ELR (cell line): ENCODE results near the gene GGT6.
A peak's percentile ranks its signal among the peaks of the same experiment; 100 is the strongest.

Experiments
- DNase-seq: peaks from one replicate; pipeline ENCODE4 v3.0.0-alpha.2; 2015; ENCODE audit warnings: low read depth

Gene GGT6

DNA sequence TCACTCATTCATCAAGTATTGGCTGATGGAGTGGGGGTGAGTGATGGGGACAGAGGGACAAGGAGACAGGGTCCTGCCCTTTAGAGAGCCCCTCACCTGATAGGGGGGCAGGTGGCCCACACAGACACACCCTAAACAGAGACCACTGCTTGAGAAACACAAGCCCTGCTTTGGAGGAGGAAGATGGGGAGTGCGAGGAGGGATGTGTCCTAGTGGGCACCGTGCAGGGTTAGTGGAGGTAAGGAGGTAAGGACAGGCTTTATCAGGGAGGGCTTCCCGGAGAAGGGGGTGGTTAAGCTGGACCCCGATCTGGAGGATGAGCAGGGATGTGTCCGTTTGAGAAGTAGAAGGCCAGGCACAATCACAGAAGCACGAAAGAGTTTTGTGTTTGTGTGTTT lies 15.8 kb upstream of the GGT6 start:
- no peak for DNase-seq

DNA sequence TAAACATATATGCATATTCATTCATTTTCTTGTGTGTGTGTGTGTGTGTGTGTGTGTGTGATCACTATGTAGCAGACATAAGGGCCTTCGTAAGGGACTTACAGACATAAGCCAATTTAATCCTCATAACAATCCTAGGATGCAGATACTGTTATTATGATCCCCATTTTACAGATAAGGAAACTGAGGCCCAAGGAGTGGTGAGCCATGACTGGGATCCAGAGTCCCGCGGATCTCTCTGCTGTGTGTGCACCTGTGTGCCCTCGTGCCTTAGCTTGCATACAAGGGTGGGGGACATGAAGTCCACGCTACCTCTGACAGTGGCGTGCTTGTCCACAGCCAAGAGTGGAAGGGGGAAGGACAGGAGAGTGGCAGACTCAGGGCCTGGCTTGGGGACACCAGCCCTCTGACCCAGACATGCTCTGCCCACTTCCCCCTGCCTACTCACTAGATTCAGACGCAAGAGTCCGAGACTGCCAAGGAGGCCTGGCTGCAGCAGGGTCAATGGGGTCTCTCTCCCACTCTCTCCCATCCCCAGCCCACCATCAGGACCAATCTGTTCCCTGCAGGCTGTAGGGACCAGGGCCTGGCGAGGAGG lies 14.2 kb upstream of the GGT6 start:
- DNase-seq, result no peak

DNA sequence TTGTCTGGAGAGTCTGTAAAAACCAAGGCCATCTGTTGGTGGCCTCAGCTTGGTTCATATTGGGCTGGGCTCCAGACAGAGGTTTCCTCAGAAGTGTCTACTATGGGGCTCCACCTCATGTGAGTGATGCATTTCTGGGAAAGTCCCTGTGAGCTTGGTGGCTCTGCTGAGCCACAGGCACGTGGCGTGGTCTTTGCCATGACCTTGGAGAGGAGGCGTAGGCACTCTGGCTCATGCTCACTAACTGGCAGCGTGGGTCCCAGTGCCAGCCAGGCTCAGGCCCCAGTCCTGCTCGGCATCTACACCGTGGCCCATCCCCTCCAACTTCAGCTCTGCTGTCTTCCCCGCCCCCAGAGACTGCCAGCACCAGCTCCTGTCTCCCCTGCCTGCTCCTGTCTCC lies 13.3 kb upstream of the GGT6 start:
- DNase-seq, result peak; percentile 31

DNA sequence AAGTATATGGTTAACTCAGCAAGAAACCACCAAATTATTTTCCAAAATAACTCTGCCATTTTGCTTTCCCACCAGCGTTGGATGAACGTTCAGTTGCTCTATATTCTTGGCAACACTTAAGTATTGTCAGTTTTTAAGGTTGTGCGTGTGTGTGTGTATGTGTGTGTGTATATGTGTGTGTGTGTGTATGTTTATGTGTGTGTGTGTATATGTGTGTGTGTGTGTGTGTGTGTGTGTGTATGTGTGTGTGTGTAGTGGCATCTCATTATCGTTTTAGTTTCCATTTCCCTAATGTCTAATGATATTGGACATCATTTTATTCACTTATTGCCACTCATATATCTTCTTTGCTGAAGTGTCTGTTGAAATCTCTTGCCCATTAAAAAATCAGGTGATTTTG lies 12.7 kb upstream of the GGT6 start:
- no peak for DNase-seq

DNA sequence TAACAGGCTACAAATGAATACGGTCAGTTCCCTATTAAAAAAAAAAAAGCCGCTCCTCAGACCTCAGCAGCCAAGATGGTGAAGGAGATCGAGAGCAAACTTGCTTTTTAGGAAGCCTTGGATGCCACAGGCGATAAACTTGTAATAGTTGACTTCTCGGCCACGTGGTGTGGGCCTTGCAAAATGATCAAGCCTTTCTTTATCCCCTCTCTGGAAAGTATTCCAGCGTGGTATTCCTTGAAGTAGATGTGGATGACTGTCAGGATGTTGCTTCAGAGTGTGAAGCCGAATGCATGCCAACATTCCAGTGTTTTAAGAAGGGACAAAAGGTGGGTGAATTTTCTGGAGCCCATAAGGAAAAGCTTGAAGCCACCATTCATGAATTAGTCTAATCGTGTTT lies 11.8 kb upstream of the GGT6 start:
- no peak for DNase-seq

DNA sequence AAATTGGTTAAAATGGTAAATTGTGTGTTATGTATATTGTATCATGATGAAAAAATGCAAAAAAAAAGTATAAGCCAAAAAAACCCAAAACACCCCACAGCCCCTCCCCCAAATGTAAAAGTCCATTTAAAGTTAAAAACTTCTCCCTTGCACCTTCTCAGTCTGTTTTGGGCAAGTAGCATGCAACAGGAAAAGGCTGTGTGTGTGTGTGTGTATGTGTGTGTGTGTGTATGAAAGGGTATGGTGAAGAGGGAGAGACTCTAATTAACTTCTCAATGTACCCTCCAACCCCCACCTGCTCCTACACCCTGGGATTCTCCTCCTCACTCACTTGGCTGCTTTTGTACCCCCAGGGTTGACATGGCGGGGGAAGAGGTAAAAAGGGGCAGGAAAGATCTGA lies 9.2 kb upstream of the GGT6 start:
- no peak for DNase-seq

DNA sequence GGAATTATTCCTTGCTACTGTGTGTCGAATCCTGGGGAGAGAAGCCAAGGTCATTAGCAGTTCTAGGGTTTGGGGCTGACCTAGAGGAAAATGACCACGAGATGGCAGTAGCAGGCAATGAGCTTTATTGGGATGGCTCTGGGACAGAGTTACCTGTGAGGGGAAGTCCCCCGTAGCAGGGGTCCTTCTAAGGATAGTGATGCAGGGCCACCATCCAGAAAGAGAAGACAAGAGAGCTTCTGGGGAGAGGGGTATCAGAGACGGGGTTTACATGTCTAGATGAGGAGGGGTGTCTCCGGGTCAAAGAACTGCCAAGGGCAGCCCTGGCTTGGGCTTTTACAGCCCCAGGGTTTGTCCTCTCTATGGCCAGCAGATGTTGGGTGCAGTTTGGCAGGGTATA lies 6.4 kb upstream of the GGT6 start:
- DNase-seq, result peak; percentile 75

DNA sequence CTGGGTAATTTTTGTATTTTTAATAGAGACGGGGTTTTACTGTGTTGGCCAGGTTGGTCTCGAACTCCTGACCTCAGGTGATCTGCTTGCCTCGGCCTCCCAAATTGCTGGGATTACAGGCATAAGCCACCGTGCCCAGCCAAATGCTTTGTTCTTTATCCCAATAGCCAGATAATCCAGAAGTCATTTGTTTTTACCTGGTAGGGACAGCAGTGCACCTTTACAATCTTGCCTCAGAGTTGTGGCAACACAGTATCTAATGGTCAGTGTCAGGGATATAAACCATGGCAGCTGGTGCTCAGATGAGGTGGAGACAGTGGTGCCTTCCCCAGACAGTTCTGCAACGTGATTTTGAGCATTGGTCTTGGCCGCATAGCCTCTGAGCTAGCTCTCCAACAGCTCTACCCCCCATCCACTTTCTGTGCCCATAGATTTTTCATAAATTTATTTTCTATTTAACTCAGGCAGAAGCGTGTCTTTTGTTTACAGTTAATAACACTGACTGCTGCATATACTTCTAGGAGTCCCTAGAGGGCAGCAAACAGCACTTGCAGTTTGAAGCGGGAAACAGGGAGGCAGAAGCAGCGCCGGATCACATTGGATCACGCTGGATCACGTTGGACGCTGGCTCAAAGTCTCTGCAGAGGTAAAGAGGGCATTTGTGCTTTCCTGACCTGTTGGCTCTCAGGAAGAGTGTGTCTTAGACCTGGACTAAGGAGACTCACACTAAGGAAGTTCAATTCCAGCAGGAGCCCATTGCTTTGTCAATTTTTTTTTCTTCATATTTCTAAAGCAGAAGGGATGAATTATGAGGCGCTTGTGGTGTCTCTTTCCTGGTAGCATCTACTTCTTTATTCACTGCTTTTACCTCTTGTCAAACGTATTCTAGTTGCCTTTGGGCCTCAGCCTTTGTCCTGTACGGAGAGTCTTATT lies 5.1 kb upstream of the GGT6 start:
- peak; percentile 91 for DNase-seq

DNA sequence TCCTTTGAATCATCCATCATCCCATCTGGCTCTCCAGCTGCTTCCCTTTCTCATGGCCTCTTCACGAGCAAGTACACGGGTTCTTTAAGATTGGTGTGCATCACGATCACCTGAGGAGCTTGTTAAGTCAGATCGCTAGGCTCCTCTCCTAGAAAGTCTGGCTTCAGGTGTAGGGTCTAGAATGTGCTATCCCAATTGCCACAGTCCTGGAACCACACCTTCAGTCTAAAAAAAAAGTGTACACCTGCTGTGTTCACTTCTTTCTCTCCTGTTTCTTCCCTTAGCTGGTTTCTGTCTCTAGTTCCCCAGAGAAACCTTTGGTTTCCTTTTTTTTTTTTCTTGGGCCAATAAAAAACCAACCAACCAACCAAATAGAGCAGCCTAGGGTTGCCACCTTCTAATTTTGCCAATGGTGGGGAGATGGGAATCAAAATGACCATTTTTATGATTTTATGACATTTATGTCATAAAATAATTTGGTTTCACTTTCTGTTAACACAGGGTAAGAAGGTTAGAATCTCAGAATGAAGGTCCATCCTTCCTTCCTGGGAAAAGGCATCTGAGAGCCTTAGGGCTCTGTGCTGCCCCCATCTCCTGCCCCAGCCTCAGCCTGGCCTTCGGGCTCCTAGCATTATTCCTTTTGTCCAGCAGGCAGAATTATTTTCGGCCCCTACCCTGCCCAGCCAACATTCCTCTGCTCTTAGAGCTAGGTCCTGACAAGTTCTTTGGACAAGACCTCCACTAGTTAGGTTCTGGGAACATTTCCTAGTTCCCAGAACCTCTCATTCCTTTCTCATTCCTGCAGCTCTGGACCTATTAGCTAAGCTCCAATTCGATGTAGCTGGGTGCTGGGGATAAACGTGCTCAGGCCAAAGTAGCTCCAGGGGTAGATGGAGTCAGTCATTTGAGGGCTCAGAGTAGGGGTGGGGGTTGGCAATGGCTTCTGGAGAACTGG lies 1.9 kb upstream of the GGT6 start:
- DNase-seq, result no peak

DNA sequence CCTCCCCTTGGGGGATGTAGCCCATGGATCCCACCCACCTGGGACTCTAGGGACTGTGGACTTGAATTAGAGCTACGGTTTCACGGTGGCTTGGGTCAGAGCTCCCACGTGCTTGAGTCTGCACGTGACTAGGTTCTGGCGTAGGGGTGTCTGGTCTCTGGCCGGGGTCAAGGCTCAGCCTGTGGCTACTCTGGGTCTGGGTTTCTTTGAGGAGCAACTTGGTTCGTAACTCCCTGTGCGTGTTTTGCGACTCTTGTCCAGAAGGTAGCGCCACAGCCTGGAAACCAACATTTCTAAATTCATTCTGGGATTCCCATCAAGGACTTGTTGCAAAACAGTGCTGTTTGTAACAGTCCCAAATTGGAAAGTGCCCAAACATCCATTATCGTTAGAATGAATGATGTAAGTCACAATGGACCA lies 470 bp upstream of the GGT6 start:
- DNase-seq, result no peak

DNA sequence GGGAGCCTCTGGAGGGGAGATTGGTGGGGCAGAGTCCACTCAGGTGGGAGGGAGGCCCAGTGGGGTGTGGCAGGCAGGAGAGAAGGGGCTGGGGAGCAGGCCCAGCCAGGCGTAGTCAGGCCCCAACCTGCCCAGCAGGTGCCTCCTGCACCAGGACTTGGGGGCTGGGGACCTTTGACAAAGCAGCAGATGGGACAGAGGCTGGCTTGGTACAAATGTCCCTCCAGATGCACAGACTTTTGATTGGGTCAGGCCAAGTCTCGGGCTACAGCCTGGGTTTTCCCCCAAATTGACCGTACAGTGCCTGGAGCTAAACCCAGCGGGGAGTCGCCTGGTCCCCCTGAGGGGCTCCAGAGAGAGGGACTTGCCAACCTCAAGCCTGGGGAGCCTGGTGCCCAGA lies 411 bp downstream of the GGT6 start:
- DNase-seq, result no peak

DNA sequence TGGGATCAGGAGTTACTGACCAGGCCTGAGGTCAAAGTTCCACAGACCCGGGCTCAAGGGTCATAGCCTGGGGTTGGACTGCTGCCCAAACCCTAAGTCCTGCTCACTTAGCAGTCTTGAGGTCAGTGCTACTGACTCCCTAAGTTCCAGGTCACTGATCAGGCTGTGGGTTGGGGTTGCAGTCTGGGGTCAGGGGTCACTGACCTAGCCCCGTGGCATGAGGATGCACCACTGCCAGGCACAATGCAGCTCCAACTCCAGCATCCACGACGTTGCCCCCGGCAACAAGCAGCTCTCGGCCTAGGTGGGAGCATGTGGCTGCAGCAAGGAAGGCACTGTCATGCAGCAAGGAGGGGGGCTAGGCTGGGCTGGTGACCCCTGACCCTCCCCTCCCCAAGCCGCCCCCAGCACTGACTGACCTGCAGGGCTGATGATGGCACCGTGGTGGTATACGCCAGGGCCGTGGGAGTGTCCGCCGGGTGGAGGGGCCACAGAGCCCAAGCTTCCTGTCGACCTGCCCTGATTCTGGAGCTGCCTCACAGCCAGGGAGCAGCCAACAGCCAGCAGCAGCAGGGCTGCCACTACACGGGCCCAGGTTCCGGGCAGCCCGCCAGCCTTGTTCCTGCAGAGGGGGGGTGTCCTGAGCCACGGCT lies 1.1 kb downstream of the GGT6 start:
- no peak for DNase-seq

DNA sequence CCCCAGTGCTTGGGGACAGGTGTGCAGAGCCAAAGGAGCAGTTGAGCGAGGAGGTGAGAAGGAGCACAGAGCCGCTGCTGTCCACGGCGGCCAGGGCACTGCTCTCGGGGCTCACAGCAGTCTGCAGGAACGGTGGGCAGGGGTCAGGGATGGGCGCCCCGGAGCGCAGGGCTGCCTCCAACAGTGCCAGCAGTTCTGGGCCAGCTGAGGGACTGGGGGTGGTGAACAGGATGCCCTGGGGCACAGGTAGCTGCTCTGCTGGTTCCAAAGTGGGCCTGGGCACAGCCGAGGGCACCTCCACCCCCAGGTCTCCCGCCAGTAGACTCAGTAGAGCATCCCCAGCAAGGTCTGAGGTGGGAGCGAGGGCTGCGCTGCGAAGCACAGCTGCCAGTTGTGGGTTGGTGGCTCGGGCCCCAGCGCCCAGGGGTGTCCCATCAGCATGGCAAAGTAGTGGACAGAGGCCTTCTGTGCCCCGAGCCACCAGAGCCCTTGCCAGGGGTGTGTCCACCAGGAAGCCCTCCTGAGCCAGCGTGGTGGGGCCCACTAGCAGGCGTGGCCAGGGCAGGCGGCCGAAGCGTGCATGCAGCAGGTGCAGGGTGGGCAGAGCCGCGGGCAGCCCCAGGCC lies 1.9 kb downstream of the GGT6 start:
- no peak for DNase-seq

DNA sequence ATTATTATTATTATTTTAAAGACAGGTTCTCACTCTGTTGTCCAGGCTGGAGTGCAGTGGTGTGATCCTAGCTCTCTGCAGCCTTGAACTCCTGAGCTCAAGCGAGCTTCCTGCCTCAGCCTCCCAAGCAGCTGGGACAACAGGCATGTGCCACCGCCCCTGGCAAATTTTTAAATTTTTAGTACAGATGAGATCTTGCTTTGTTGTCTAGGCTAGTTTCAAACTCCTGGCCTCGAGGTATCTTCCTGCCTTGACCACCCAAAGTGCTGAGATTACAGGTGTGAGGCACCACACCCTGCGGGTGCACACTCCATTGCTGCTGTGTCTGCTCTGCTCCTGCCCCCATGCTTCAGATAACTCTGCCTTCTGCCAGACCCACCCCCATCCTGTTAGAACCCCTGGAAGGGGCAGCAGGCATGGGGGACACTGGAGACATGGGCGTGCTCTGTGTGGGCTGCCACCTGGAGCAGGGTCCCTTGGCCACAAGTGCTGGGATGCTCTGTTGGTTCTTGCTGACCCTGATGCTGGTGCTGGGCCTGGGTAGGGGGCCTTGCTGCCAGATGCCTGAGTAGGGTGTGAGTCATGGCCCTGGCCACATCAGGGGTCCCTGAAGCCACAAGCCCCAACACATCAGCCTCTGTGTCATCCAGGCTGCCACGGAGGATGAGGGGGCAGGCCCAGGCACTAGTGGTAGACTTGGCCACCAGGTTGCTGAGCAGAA lies 2.6 kb downstream of the GGT6 start:
- no peak for DNase-seq

DNA sequence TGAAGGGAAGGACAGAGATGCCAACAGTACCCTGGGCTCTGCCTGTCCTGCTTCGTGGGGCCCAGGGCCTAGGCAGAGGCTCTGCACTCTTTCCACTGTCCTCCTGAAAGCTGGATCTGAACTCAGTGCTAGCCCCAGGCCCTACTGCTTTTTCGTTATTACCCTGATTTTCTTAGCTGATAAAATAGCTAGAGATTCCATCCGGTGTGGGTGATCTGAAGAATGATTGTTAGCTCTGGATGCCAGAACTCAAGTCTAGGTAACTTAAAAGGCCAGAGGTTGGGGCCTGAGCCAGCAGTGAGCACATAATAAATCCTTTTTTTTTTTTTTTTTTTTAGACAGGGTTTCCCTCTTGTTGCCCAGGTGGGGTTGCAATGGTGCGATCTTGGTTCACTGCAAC lies 3.4 kb downstream of the GGT6 start:
- no peak for DNase-seq

DNA sequence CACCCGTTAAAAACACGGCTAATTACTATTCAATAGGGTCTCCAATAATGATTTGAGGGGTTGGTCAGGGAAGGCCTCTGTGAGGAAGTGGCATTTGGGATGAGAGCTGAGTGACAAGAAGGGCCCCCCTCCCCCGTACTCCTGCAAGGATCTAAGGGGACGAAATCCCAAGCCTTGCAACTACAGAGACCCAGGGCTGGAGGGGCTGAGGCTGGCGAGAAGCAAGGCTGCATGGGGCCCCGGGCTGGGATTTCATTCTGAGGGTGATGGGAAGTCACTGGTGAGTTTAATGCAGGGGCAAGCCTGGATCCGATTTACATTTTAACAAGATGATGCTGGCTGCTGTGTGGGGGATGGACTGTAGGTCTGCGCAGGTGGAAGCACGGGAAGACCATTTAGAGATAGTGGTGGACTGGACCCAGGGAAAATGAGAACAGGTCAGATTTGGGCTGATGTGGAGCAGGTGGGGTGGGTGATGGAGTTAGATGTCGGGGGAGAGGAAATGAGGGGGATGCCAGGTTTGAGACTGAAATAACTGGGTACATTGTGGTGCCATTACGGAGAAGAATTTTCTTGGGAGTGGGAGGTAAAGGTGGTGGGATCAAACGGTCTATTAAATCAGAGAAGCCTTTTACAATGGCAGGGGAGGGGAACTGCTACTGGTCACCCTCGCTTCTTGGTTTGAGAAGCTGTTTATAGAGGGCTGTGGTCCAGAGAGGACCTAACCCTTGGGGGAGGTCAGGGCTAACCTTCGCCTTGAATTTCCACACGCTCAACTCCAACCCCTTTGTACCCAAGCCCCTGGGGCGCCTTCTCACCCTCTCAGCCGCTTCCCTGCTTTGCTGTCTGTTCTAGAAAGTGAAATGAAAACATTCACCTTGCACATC lies 4.3 kb downstream of the GGT6 start:
- DNase-seq, result no peak

DNA sequence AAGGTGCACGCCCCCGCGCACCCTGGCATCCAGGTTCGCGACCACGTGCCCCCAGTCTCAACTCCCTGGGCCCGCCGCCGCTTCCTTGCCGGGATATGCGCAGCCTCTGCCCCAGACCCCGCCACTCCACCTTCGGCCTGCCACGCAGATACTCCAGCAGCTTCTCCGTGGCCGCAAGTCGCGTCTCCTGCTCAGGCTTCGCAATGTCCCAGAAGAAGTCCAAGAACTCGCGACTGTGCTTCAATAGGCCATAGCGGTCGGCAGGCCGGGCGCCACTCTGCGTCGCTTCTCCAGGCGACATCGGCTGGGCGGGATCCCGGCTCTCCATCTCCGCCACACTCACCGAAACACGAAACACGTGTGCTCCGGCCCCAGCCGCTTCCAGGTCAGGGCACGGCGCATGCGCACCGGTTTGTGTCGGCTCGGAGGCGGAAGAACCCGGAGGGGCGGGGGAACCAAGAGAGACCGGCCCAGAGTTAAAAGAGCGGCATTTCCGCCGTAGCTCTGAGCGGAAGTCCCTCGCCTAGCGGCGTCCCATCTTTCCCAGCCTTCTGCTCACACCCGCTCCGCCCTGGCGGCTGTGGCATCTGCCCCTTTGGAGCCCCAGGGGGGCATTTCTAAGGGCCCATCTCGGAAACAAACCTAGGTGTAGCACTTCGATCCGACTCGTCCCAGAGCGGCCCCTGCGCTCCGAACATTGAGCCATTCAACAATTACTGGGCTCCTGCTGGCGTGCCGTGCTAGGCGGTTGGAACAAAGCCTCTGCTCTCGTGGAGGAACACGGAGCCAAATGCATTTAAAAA lies 5.2 kb downstream of the GGT6 start, which contains the start of gene MYBBP1A:
MYBBP1A (minus strand) TSS at position 388 of the 803 bp plus-strand sequence; CDS start at position 328, 60 bp downstream.
- peak; percentile 98 for DNase-seq

DNA sequence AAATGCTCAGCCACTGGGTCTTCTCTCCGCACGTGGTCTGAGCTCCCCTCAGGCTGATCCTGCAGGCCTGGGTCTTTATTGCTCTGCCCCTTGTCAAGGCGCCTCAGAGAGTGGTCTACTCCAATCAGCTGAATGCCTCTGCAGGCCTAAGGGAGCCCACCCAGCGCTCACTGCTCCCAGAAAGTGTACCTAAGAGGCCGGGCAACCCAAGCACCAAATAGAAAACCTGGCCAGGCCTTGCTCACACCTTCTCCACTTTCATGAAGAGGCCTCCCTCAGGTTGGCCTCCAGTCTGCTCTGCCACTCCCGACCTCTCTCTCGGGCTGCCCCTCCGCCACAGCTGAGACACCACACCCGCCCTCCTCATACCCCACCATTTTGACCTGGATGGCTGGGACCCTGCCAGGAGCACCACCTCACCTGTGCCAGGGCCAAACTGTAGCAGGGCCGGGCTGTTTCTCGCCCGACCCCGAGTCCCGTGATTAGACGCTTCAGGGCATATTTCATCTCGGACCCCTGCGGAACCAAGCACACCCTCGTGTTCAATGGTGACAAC lies 5.9 kb downstream of the GGT6 start:
- DNase-seq, result peak; percentile 24

DNA sequence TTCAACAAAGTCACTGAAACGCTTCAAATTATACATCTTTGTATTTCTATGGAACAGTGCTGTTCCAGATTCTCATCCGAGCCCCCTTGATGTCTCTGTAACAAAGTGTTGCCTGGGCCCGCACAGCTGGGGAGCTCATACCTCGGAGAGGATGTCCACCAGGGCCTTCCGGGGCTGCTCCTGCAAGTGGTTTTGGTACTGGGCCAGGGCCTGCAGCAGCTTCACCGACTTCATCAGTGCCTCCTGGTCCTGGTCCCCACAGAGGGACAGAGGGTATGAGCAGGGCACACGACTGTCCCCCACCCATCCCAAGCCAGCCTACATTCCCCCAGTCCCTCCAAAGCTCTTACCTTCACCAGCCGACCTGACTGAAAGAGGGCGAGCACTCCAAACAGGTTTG lies 6.7 kb downstream of the GGT6 start:
- DNase-seq, result no peak
